Liver (tissue), 9 donors: ENCODE measurements around the gene SLC38A5. TPM values are rescaled to one million over a fixed set of nuclear protein-coding genes. Genes with fewer than 3 reads are reported as not detected.

Experiments
- DNase-seq: peaks from one replicate; pipeline ENCODE4 v3.0.0-alpha.2; 2017; ENCODE audit warnings: low spot score
- H3K27ac ChIP-seq, 2 donors: one replicate each; pipeline ENCODE4 v1.7.0; 2013; ENCODE audit warnings: inconsistent platforms in 2 of 2, low read length in 2 of 2, control low read depth in 1 of 2, low read depth in 1 of 2, mild to moderate bottlenecking in 1 of 2
- H3K27me3 ChIP-seq, 4 donors: one replicate each; pipeline versions ENCODE4 v1.6.1 to v1.7.0; 2013; ENCODE audit warnings: low read length in 3 of 4, inconsistent platforms in 1 of 4, mild to moderate bottlenecking in 1 of 4, moderate library complexity in 1 of 4; ENCODE audit not compliant: control insufficient read depth in 4 of 4, insufficient read depth in 4 of 4
- H3K36me3 ChIP-seq, 4 donors: one replicate each; pipeline versions ENCODE4 v1.6.1 to v1.7.0; 2013; ENCODE audit warnings: low read length in 3 of 4, mild to moderate bottlenecking in 3 of 4, low read depth in 1 of 4, moderate library complexity in 1 of 4; ENCODE audit not compliant: control insufficient read depth in 4 of 4, insufficient read depth in 3 of 4
- H3K4me1 ChIP-seq, 4 donors: one replicate each; pipeline versions ENCODE4 v1.6.1 to v1.7.0; 2013; ENCODE audit warnings: low read length in 3 of 4, mild to moderate bottlenecking in 3 of 4, moderate library complexity in 1 of 4; ENCODE audit not compliant: control insufficient read depth in 4 of 4, insufficient read depth in 4 of 4
- H3K4me3 ChIP-seq, 3 donors: one replicate each; pipeline versions ENCODE4 v1.6.1 to v1.7.0; 2013; ENCODE audit warnings: low read length in 3 of 3, control low read depth in 1 of 3, low read depth in 1 of 3, mild to moderate bottlenecking in 1 of 3
- H3K9ac ChIP-seq, 2 donors: one replicate each; pipeline ENCODE4 v1.7.0; 2013; ENCODE audit warnings: low read length in 2 of 2, mild to moderate bottlenecking in 2 of 2, moderate library complexity in 2 of 2, control low read depth in 1 of 2, low read depth in 1 of 2
- H3K9me3 ChIP-seq, 4 donors: one replicate each; pipeline versions ENCODE4 v1.6.1 to v1.7.0; 2013; ENCODE audit warnings: low read length in 3 of 4; ENCODE audit not compliant: control insufficient read depth in 4 of 4
- CTCF ChIP-seq: fragments of 150-350 bp; IDR thresholded peaks from 2 replicates; pipeline ENCODE4 v1.5.1; 2017; ENCODE audit warnings: improper control_type of control experiment, low read depth, low read length; ENCODE audit not compliant: missing input control
- EGR1 ChIP-seq, 2 donors: IDR thresholded peaks; 2 replicates each; pipeline ENCODE4 v1.6.1; 2016 to 2018; ENCODE audit warnings: antibody characterized with exemption in 2 of 2, low read depth in 2 of 2
- GABPA ChIP-seq, 2 donors: IDR thresholded peaks in 1 of 2; conservative IDR thresholded peaks in 1 of 2; 2 replicates each; pipeline ENCODE4 v1.6.1; 2016; ENCODE audit warnings: antibody characterized with exemption in 2 of 2, mild to moderate bottlenecking in 1 of 2, moderate library complexity in 1 of 2
- HNF4A ChIP-seq, 2 donors: conservative IDR thresholded peaks; 2 replicates each; pipeline ENCODE4 v1.6.1; 2016; ENCODE audit warnings: antibody characterized with exemption in 2 of 2, mild to moderate bottlenecking in 2 of 2
- MAX ChIP-seq: IDR thresholded peaks from 2 replicates; pipeline ENCODE4 v1.6.1; 2016; ENCODE audit warnings: antibody characterized with exemption
- RAD21 ChIP-seq, 2 donors: IDR thresholded peaks; 2 replicates each; pipeline ENCODE4 v1.6.1; 2016; ENCODE audit warnings: antibody characterized with exemption in 2 of 2, mild to moderate bottlenecking in 2 of 2
- RXRA ChIP-seq, 2 donors: IDR thresholded peaks; 2 replicates each; pipeline ENCODE4 v1.6.1; 2017 to 2018; ENCODE audit warnings: antibody characterized with exemption in 2 of 2, mild to moderate bottlenecking in 1 of 2
- SP1 ChIP-seq: IDR thresholded peaks from 2 replicates; pipeline ENCODE4 v1.6.1; 2018; ENCODE audit warnings: antibody characterized with exemption, mild to moderate bottlenecking
- TAF1 ChIP-seq: conservative IDR thresholded peaks from 2 replicates; pipeline ENCODE4 v1.6.1; 2016; ENCODE audit warnings: antibody characterized with exemption, mild to moderate bottlenecking
- ZBTB33 ChIP-seq: IDR thresholded peaks from 2 replicates; pipeline ENCODE4 v1.6.1; 2016; ENCODE audit warnings: antibody characterized with exemption
- WGBS: extraction: QIAGEN DNeasy Blood & Tissue Kit; methylation state at CpG from one replicate; pipeline ENCODE4 v1.1.7; 2013; 5-methylcytosine and 5-hydroxymethylcytosine counted together
- polyA plus RNA-seq, 2 donors: library from polyadenylated mRNA; stranded (reverse) in 1 of 2; unstranded in 1 of 2; fragments of 200-250 nt in 1 of 2; fragments of >200 nt in 1 of 2; fragmentation: Nextera tagmentation in 1 of 2; extraction: Ambion mirVana in 1 of 2; gene quantifications; one replicate each; pipeline versions ENCODE4 v1.2.1 to v1.2.3, GENCODE V29; 2013 to 2015
- total RNA-seq, 2 donors: library from RNA; depleted of rRNA; stranded (reverse); fragments of >200 nt; gene quantifications; one replicate each; pipeline ENCODE4 v1.2.3, GENCODE V29; 2014
- donor health status: healthy.
- donor health status: healthy.
- donor health status: healthy.
- donor health status: healthy.
- donor health status: healthy.

SLC38A5 gene
- total and polyA plus RNA-seq, 4 donors, result 0.25 to 81.3 (median 0.45) TPM

GRCh38 chrX:48490661-48491060 lies 20.6 kb upstream of the SLC38A5 start:
- Histone ChIP-seq H3K4me1 (no peaks in the 10 kb centered on the region), H3K27ac (no peak overlapping the region), H3K9me3 (no peaks in the 10 kb centered on the region), H3K36me3 (peaks cover 0 to 2% (median 0%) of the 10 kb centered on the region in 4 donors), H3K27me3 (peaks cover 0 to 2% (median 0%) of the 10 kb centered on the region in 4 donors), H3K4me3 (no peak overlapping the region), H3K9ac (no peak overlapping the region)
- DNase-seq, result no peak
- 91% methylated on average over 8 of the region's 8 CpGs for whole genome bisulfite sequencing
- no peak for TF ChIP-seq EGR1 (IDR thresholded peaks at IDR 0.05; ENCODE audit: low read depth in 2 of 2)
- TF ChIP-seq SP1, result no peak
- TF ChIP-seq ZBTB33, result no peak

GRCh38 chrX:48489892-48490291 lies 19.8 kb upstream of the SLC38A5 start:
- Histone ChIP-seq H3K4me1 (no peaks in the 10 kb centered on the region), H3K27me3 (peaks cover 0 to 2% (median 0%) of the 10 kb centered on the region in 4 donors), H3K4me3 (no peak overlapping the region), H3K9ac (no peak overlapping the region), H3K9me3 (no peaks in the 10 kb centered on the region), H3K27ac (no peak overlapping the region), H3K36me3 (peaks cover 0 to 2% (median 0%) of the 10 kb centered on the region in 4 donors)
- TF ChIP-seq GABPA (IDR thresholded peaks at IDR 0.05 in 1 of 2, conservative IDR thresholded peaks at IDR 0.05 in 1 of 2), result no peak
- no peak for TF ChIP-seq MAX
- 73% methylated on average over 2 of the region's 2 CpGs for WGBS
- DNase-seq, result no peak

GRCh38 chrX:48489296-48489695 lies 19.2 kb upstream of the SLC38A5 start:
- WGBS, result 85% methylated on average over 9 of the region's 9 CpGs
- Histone ChIP-seq H3K9me3 (no peaks in the 10 kb centered on the region), H3K36me3 (peaks cover 0 to 3% (median 2%) of the 10 kb centered on the region in 4 donors), H3K27me3 (peaks cover 0 to 2% (median 0%) of the 10 kb centered on the region in 4 donors), H3K4me1 (no peaks in the 10 kb centered on the region), H3K27ac (no peak overlapping the region), H3K9ac (no peak overlapping the region), H3K4me3 (no peak overlapping the region)
- no peak for DNase-seq
- no peak for TF ChIP-seq RXRA (IDR thresholded peaks at IDR 0.05)
- no peak for TF ChIP-seq TAF1
- no peak for TF ChIP-seq CTCF
- TF ChIP-seq HNF4A (conservative IDR thresholded peaks at IDR 0.05), result no peak
- no peak for TF ChIP-seq RAD21 (IDR thresholded peaks at IDR 0.05)
